ENCODE measurements around the gene NAIF1.
"Not testable (repeated sequence)": the region's sequence is repeated elsewhere in the genome, so short reads cannot be mapped to it uniquely, and the experiment has no call there.

NAIF1 gene

GRCh38 chr9:128066713-128067644 is at the start of gene NAIF1:
NAIF1 (minus strand) TSS chr9:128067320; CDS start chr9:128067101, 219 bp downstream.
- DNase-seq (ENCODE audit: low read depth) = peak; percentile 100

- DNase-seq (ENCODE audit: low read depth) = no peak
Measured at GRCh38 chr9:128116104-128117083, 49.3 kb upstream of the NAIF1 start.

- no peak for DNase-seq (ENCODE audit: low read depth)
Measured at GRCh38 chr9:128115187-128116103, 48.3 kb upstream of the NAIF1 start.

GRCh38 chr9:128114326-128115186 is 47.4 kb upstream of the NAIF1 start:
- no peak for DNase-seq (ENCODE audit: low read depth)

- DNase-seq (ENCODE audit: low read depth) = no peak
Measured at GRCh38 chr9:128113526-128114325, 46.6 kb upstream of the NAIF1 start.

- not testable (repeated sequence) for DNase-seq (ENCODE audit: low read depth)
Measured at GRCh38 chr9:128111726-128112125, 44.6 kb upstream of the NAIF1 start.

- no peak for DNase-seq (ENCODE audit: low read depth)
Measured at GRCh38 chr9:128109050-128109709, 42.1 kb upstream of the NAIF1 start.

GRCh38 chr9:128108269-128109049 is 41.3 kb upstream of the NAIF1 start:
- DNase-seq (ENCODE audit: low read depth) = no peak

- no peak for DNase-seq (ENCODE audit: low read depth)
Measured at GRCh38 chr9:128107468-128108268, 40.5 kb upstream of the NAIF1 start.

GRCh38 chr9:128106940-128107467 is 39.9 kb upstream of the NAIF1 start:
- no peak for DNase-seq (ENCODE audit: low read depth)

GRCh38 chr9:128106181-128106939 is 39.2 kb upstream of the NAIF1 start:
- no peak for DNase-seq (ENCODE audit: low read depth)

GRCh38 chr9:128105538-128106175 is 38.5 kb upstream of the NAIF1 start:
- DNase-seq (ENCODE audit: low read depth) = no peak

GRCh38 chr9:128104171-128104618 is 37.1 kb upstream of the NAIF1 start:
- no peak for DNase-seq (ENCODE audit: low read depth)

- DNase-seq (ENCODE audit: low read depth) = no peak
Measured at GRCh38 chr9:128103589-128103962, 36.5 kb upstream of the NAIF1 start.

- DNase-seq (ENCODE audit: low read depth) = no peak
Measured at GRCh38 chr9:128102861-128103588, 35.9 kb upstream of the NAIF1 start.

Data from GM04504 (cell line).